ENCODE data around the gene INSR. TPM values are rescaled to one million over a fixed set of nuclear protein-coding genes. Genes with fewer than 3 reads are reported as not detected.

INSR gene
- total RNA-seq, 1 donor from 2014 or later = 39.3 TPM

DNA sequence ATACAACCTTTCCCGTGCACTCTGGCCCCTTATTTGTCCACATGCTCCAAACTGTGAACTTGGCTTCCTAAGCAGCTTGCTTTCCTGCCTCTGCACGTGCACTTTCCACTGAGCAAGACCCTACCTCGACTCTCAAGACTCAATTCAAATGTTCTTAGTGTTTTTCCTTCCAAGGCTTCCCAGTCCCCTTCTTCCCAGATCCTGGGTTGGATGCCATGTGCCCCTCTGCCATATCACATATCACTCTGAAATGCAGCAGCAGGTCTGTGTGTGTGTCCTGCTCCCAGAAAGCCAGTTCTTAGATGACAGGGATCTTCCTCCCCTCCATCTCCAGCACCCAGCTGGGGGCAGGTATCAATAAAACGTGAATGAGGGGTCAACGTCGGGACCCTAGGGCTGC, 221.7 kb downstream of the INSR start:
- Histone ChIP-seq H3K9me3 (peaks cover 15 to 28% of the 10 kb centered on the region in 2 donors), H3K4me1 (peaks cover 0 to 6% of the 10 kb centered on the region in 2 donors), H3K4me3 (no peak overlapping the region), H3K36me3 (peaks cover 64 to 65% of the 10 kb centered on the region in 2 donors), H3K27me3 (no peaks in the 10 kb centered on the region), H3K27ac (no peak overlapping the region)
- DNase-seq (ENCODE audit: low spot score in 2 of 2) = no peak
- no peak for TF ChIP-seq CTCF (IDR thresholded peaks at IDR 0.05)
- intact Hi-C loops (cut with DNase I) = no loop called here

DNA sequence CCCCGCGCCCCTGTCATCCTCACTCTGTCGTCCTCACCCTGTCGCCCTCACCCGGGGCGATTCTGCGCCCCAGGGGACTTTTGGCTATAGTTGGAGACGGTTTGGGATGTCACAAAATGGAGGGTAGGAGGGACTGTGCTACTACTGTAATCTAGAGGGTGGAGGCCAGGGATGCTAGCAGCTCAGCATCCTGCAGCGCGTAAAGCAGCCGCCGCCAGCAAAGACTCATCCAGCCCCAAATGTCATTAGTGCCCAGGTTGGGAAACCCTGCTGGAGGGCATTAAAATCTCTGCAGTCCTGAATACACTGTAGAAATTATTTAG, 224.3 kb downstream of the INSR start:
- no peak for TF ChIP-seq CTCF (IDR thresholded peaks at IDR 0.05)
- Histone ChIP-seq H3K27me3 (no peaks in the 10 kb centered on the region), H3K9me3 (peaks cover 0 to 1% of the 10 kb centered on the region in 2 donors), H3K36me3 (peaks cover 37 to 39% of the 10 kb centered on the region in 2 donors), H3K4me1 (peaks cover 0 to 6% of the 10 kb centered on the region in 2 donors), H3K4me3 (peak overlapping the region; percentile 74 to 83), H3K27ac (peak overlapping the region; percentile 52 to 69)
- DNase-seq (ENCODE audit: low spot score in 2 of 2) = no peak
- intact Hi-C loops (cut with DNase I) = loop anchor here (1.0 kb wide), 1 partner anchor 29 kb away; no protein-coding TSS in a partner anchor

DNA sequence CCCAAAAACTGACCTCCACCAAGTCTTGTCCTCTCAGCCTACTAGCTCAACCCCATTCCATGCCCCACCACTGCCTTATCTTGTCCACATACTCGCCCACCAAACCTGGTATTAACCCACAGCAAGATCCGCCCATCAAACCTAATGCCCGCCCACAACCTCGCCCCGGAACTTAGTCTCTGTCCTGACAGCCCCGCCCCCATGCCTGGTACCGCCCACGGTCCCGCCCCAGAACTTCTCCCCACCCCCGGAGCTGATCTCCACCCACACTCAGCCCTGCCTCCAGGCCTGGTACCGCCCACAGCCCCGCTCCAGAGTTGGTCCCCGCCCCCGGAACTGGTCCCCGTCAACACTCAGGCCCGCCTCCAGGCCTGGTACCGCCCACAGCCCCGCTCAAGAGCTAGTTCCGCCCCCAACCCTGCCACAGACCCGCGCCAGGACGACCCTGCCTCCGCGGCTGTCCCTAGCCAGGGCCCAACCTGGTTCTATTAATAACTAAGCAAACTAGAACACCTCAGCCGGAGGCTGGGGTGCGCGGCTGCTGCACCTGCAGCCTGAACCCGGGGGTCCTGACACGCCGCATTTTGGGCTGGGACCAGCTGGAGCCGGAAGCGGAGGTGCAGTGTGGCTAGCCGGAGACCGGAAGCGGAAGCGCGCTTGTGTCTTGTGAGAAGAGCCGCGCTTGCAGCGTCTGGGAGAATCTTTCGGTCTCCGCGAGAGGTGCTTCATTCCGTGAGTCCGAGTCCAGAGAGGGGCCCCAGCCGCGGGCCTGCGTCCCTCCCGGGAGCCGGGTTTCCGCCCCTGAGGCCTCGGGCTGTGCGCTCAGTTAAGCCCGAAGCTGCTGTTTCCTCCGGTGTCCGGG, 224.9 kb downstream of the INSR start, which contains the start of gene ZNF557:
TSS of gene ZNF557 (plus strand) at position 662 of the 862 bp plus-strand sequence. CDS start 5,372 bp downstream, outside the sequence.
- TF ChIP-seq CTCF (IDR thresholded peaks at IDR 0.05) = no peak
- intact Hi-C loops (cut with DNase I) = loop anchor here (1.0 kb wide), 1 partner anchor 30 kb away; no protein-coding TSS in a partner anchor
- DNase-seq (ENCODE audit: low spot score in 2 of 2) = peak; percentile 95 to 99

DNA sequence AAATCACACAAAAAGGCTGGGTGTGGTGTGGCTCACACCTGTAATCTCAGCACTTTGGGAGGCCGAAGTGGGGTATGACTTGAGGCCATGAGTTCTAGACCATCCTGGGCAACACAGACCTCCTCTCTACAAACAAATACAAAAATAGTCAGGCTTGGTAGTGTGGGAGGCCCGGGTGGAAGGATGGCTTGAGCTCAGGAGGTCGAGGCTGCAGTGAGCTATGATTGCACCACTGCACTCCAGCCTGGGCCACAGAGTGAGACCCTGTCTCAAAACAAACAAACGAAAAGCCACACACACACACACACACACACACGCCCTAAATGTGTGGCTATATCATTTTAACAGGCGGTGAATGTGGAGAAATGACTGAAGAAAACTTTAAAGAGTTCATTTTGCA, 225.6 kb downstream of the INSR start:
- no peaks in the 10 kb centered on the region for H3K27me3 ChIP-seq
- TF ChIP-seq CTCF (IDR thresholded peaks at IDR 0.05) = no peak
- H3K4me1 ChIP-seq = peaks cover 0 to 6% of the 10 kb centered on the region in 2 donors
- H3K4me3 ChIP-seq = peak overlapping the region in 1 of 2 donors; percentile 74
- no peaks in the 10 kb centered on the region for H3K9me3 ChIP-seq
- intact Hi-C loops (cut with DNase I) = no loop called here
- DNase-seq (ENCODE audit: low spot score in 2 of 2) = no peak
- H3K27ac ChIP-seq = peak overlapping the region; percentile 10 to 69
- H3K36me3 ChIP-seq = peaks cover 24 to 26% of the 10 kb centered on the region in 2 donors

More for the DNA sequence above, 224.9 kb downstream of the INSR start, which contains the start of gene ZNF557:
- Histone ChIP-seq H3K36me3 (peaks cover 31 to 33% of the 10 kb centered on the region in 2 donors), H3K4me3 (peak within 1 kb of the TSS; percentile 74 to 83), H3K27me3 (no peaks in the 10 kb centered on the region), H3K27ac (peak within 1 kb of the TSS; percentile 52 to 69), H3K9me3 (no peaks in the 10 kb centered on the region), H3K4me1 (peaks cover 0 to 6% of the 10 kb centered on the region in 2 donors)

GRCh38 chr19:7067716-7068115, 226.5 kb downstream of the INSR start:
- TF ChIP-seq CTCF (IDR thresholded peaks at IDR 0.05) = no peak
- Histone ChIP-seq H3K27me3 (no peaks in the 10 kb centered on the region), H3K9me3 (no peaks in the 10 kb centered on the region), H3K4me1 (peaks cover 0 to 6% of the 10 kb centered on the region in 2 donors), H3K4me3 (no peak overlapping the region), H3K36me3 (peaks cover 16 to 17% of the 10 kb centered on the region in 2 donors), H3K27ac (no peak overlapping the region)
- no peak for DNase-seq (ENCODE audit: low spot score in 2 of 2)
- intact Hi-C loops (cut with DNase I) = no loop called here
